Heart right ventricle (tissue), 16 donors: ENCODE measurements around the gene RAB6B. TPM values are rescaled to one million over a fixed set of nuclear protein-coding genes. Genes with fewer than 3 reads are reported as not detected.

Experiments used
- ATAC-seq, 8 donors: fragments of 200-7000 bp; cut with Tn5 transposase; one replicate each; pipeline ENCODE4 v1.9.1; 2020; ENCODE audit warnings: mild to moderate bottlenecking in 8 of 8, moderate library complexity in 8 of 8, moderate number of reproducible peaks in 1 of 8
- DNase-seq, 2 donors: peaks; one replicate each; pipeline ENCODE4 v3.0.0-alpha.2; 2020
- H3K27ac ChIP-seq, 10 donors: fragments of 200-600 bp; sonication (generic) in 2 of 10; one replicate each; pipeline versions ENCODE4 v1.5.0 to v1.8.0; 2020 to 2022; ENCODE audit warnings: mild to moderate bottlenecking in 3 of 10
- H3K27me3 ChIP-seq, 7 donors: fragments of 200-600 bp; one replicate each; pipeline ENCODE4 v1.8.0; 2021 to 2022; ENCODE audit warnings: mild to moderate bottlenecking in 2 of 7
- H3K36me3 ChIP-seq, 9 donors: fragments of 200-600 bp; sonication (generic) in 1 of 9; one replicate each; pipeline versions ENCODE4 v1.5.0 to v1.8.0; 2020 to 2022; ENCODE audit warnings: mild to moderate bottlenecking in 2 of 9
- H3K4me1 ChIP-seq, 9 donors: fragments of 200-600 bp; sonication (generic) in 1 of 9; one replicate each; pipeline versions ENCODE4 v1.5.0 to v1.8.0; 2020 to 2022; ENCODE audit warnings: mild to moderate bottlenecking in 4 of 9
- H3K4me3 ChIP-seq, 10 donors: fragments of 200-600 bp; sonication (generic) in 2 of 10; one replicate each; pipeline versions ENCODE4 v1.5.0 to v1.8.0; 2020 to 2022; ENCODE audit warnings: mild to moderate bottlenecking in 7 of 10, moderate library complexity in 2 of 10
- H3K9me3 ChIP-seq, 11 donors: fragments of 200-600 bp in 10 of 11; sonication (generic) in 2 of 11; one replicate each; pipeline versions ENCODE4 v1.5.0 to v1.8.0; 2013 to 2022; ENCODE audit warnings: mild to moderate bottlenecking in 2 of 11, control low read depth in 1 of 11, moderate library complexity in 1 of 11
- WGBS, 2 donors: extraction: QIAGEN DNeasy Blood & Tissue Kit; methylation state at CpG; one replicate each; pipeline ENCODE4 v1.1.7; 2013; ENCODE audit warnings: inconsistent platforms in 1 of 2; 5-methylcytosine and 5-hydroxymethylcytosine counted together
- intact Hi-C, 10 donors: fragments of 100-400 bp; cut with DNase I; formaldehyde crosslinking; loops; one replicate each; pipeline versions ENCODE4 v1.11.1 to v1.14.2; 2022
- polyA plus RNA-seq, 2 donors: library from polyadenylated mRNA; stranded (reverse); fragments of 200-250 nt; gene quantifications; one replicate each; pipeline ENCODE4 v1.2.3, GENCODE V29; 2013
- total RNA-seq, 10 donors: library from RNA; stranded (reverse); fragmentation: NEBNext Ultra II Directional in 3 of 10; extraction: Animal tissue kit (Norgen Biotek cat#: 25700) in 3 of 10; gene quantifications; one replicate each; pipeline versions ENCODE4 v1.2.1 to v1.2.4, GENCODE V29; 2021 to 2023
- TF ChIP-seq, protein P1 (sequence below), 9 donors: fragments of 200-600 bp; sonication (generic) in 2 of 9; IDR thresholded peaks; one replicate each; pipeline versions ENCODE4 v1.5.0 to v1.8.0; 2021 to 2022; ENCODE audit warnings: antibody characterized with exemption in 9 of 9, mild to moderate bottlenecking in 5 of 9, moderate library complexity in 1 of 9
- donor health status: Arrhythmogenic right ventricular cardiomyopathy.
- donor health status: ischemic (EF 13 %, LVEDD 7.1; RV severe dilation, severe dysfunction).
- donor health status: healthy with polysubstance abuse.
- donor health status: DM: no; HTN: yes; CAD: no.
- donor health status: DM: no; HTN: no; CAD: no.
- donor health status: ischemic (EF 25% LVEDD 6.9; RV normal size, moderate dysfunction).
- donor health status: ischemic (EF 25% LVEDD 5.7; RV mildly dilated, moderate dysfunction).
- donor health status: healthy.
- donor health status: DM: yes; HTN: yes; CAD: no.
- donor health status: Ischemic cardiomyopathy.
- donor health status: ischemic (EF 35%, LVEDD 5.7; RV mildly dilated, moderate dysfunction).
- donor health status: nonischemic (EF 11% LVEDD 7.7; RV severe dilation, severe dysfunction).
- donor health status: DM: yes; HTN: yes; CAD: no.
- donor health status: PGD.
- donor health status: ischemic (EF 29% LVEDD 5.4; RV normal size, mild dysfunction).
- donor health status: nonischemic (EF 23%, LVEDD 6.1; RV moderate dilation, normal function).

Gene RAB6B
- total and polyA plus RNA-seq, 12 donors: 7.0 to 73.8 (median 44.2) TPM

DNA sequence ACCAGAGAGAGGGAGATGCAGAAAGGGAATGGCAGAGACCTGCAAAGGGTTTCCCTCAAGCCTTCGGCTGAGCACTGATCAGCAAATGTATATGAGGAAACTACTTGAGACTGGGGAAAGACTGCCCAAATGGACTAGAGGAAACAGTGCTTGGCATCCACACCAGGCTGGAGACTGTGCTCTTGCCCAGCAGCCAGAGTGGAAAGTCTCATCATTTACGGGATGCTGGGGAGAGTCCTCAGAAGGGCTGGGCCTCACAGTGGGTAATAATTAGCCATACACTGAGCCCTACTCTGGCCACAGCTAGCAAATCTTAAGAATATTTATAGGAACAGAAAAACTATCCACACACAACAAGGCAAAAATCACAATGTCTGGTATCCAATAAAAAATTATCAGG, 18.5 kb downstream of the RAB6B start:
- intact Hi-C loops: no loop called here
- TF ChIP-seq, protein P1, sequence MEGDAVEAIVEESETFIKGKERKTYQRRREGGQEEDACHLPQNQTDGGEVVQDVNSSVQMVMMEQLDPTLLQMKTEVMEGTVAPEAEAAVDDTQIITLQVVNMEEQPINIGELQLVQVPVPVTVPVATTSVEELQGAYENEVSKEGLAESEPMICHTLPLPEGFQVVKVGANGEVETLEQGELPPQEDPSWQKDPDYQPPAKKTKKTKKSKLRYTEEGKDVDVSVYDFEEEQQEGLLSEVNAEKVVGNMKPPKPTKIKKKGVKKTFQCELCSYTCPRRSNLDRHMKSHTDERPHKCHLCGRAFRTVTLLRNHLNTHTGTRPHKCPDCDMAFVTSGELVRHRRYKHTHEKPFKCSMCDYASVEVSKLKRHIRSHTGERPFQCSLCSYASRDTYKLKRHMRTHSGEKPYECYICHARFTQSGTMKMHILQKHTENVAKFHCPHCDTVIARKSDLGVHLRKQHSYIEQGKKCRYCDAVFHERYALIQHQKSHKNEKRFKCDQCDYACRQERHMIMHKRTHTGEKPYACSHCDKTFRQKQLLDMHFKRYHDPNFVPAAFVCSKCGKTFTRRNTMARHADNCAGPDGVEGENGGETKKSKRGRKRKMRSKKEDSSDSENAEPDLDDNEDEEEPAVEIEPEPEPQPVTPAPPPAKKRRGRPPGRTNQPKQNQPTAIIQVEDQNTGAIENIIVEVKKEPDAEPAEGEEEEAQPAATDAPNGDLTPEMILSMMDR (IDR thresholded peaks at IDR 0.05): no peak

DNA sequence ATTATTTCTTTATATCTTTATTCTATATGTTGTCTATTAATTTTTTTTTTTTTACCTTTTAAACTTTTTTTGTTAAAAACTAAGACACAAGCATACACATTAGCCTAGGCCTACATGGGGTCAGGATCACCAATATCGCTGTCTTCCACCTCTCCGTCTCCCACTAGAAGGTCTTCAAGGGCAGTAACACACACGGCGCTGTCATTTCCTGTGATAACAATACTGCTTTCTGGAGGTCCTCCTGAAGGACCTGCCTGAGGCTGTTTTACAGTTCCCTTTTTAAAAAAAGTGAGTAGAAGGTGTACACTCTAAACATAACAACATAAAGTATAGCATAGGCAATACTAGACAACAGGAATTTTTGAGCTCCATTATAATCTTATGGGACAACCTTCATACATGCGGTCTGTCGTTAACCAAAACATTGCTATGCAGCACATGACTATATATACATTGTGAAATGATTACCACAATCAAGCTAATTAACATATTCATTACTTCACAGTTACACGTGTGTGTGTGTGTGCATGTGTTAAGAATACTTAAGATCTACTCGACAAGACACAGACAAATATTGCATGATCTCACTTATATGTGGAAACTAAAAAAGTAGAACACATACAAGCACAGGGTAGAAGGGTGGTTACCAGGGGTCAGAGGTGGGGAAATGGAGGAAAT, 20.8 kb downstream of the RAB6B start:
- no peaks in the 10 kb centered on the region for H3K27me3 ChIP-seq
- 69 to 71% methylated on average over 8 of the region's 8 CpGs for WGBS, 2 donors
- H3K36me3 ChIP-seq: no peaks in the 10 kb centered on the region
- no peak overlapping the region for H3K27ac ChIP-seq
- no peak overlapping the region for H3K4me3 ChIP-seq
- TF ChIP-seq, protein P1 (IDR thresholded peaks at IDR 0.05): no peak
- peaks cover 0 to 3% (median 0%) of the 10 kb centered on the region in 9 donors for H3K4me1 ChIP-seq
- DNase-seq: no peak
- ATAC-seq: no peak
- H3K9me3 ChIP-seq: peaks cover 0 to 21% (median 8%) of the 10 kb centered on the region in 11 donors
- intact Hi-C loops: no loop called here

More for the DNA sequence above, 18.5 kb downstream of the RAB6B start:
- Histone ChIP-seq H3K4me1 (peaks cover 0 to 3% (median 0%) of the 10 kb centered on the region in 9 donors), H3K4me3 (no peak overlapping the region), H3K27ac (no peak overlapping the region), H3K27me3 (no peaks in the 10 kb centered on the region), H3K9me3 (peaks cover 0 to 21% (median 8%) of the 10 kb centered on the region in 11 donors), H3K36me3 (peaks cover 0 to 7% (median 0%) of the 10 kb centered on the region in 9 donors)
- ATAC-seq: no peak
- WGBS, 2 donors: 87 to 90% methylated on average over 2 of the region's 2 CpGs
- DNase-seq: no peak

DNA sequence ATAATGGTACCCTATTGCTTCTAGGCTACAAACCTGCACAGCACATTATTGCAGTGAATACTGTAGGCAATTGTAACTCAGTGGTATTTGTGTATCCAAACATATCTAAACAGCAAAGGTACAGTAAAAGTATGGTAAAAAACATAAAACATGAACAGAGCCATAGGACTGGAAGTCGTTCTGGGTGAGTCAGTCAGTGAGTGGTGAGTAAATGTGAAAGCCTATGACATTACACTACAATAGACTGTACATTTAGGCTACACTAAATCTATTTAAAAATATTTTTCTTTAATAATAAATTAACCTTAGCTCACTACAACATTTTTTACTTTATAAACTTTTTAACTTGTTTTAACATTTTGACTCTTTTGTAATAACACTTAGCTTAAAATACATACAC, 21.3 kb downstream of the RAB6B start:
- Histone ChIP-seq H3K36me3 (no peaks in the 10 kb centered on the region), H3K4me3 (no peak overlapping the region), H3K27me3 (no peaks in the 10 kb centered on the region), H3K4me1 (peaks cover 0 to 5% (median 0%) of the 10 kb centered on the region in 9 donors), H3K27ac (no peak overlapping the region), H3K9me3 (peaks cover 0 to 16% (median 8%) of the 10 kb centered on the region in 11 donors)
- ATAC-seq (no peak), DNase-seq (no peak)
- WGBS, 2 donors: 86% methylated on average over 1 of the region's 1 CpG
- TF ChIP-seq, protein P1 (IDR thresholded peaks at IDR 0.05): no peak
- intact Hi-C loops: no loop called here

DNA sequence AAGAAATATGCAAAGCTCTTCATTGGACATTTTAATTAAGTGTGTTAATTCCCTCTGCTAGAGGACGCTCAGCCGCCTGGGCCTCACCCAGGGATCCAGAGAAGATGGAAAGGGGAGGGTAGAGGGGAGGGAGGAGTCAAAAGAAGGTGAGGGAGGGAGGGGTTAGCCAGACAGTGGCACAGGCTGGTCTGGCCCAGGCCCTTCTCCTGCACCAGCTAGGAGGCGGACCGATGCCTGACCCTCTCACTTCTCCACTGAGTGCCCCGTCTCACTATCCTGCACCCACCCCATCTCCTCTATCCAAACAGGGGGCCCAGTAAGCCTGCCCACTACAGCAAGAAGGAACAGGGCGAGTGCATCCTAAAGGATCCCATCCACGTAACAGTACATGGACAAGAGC, 22.9 kb downstream of the RAB6B start:
- Histone ChIP-seq H3K36me3 (no peaks in the 10 kb centered on the region), H3K27ac (no peak overlapping the region), H3K4me3 (no peak overlapping the region), H3K27me3 (no peaks in the 10 kb centered on the region), H3K9me3 (peaks cover 0 to under 1% (median 0%) of the 10 kb centered on the region in 11 donors), H3K4me1 (peaks cover 0 to 18% (median 11%) of the 10 kb centered on the region in 9 donors)
- intact Hi-C loops: no loop called here
- WGBS, 2 donors: 94% methylated on average over 7 of the region's 7 CpGs
- DNase-seq (no peak), ATAC-seq (no peak)
- TF ChIP-seq, protein P1 (IDR thresholded peaks at IDR 0.05): no peak
